GM23338 (cell line): Measurements from ENCODE around the gene SYK. TPM values are rescaled to one million over a fixed set of nuclear protein-coding genes. Genes with fewer than 3 reads are reported as not detected.

ENCODE experiments used
- ATAC-seq: fragments of 200-7000 bp; cut with Tn5 transposase; 3 replicates; pipeline ENCODE4 v1.9.1; 2020
- DNase-seq: peaks from one replicate; pipeline ENCODE4 v3.0.0-alpha.2; 2015; ENCODE audit warnings: low spot score
- H2AFZ ChIP-seq: fragments of 200-600 bp; sonication (generic); 2 replicates; pipeline ENCODE4 v1.8.0; 2016; ENCODE audit warnings: antibody characterized with exemption, mild to moderate bottlenecking, moderate library complexity
- H3F3A ChIP-seq: fragments of 200-600 bp; sonication (generic); replicated peaks from 2 replicates; pipeline ENCODE4 v1.8.0; 2017; ENCODE audit warnings: antibody characterized with exemption, mixed run types, low read depth
- H3K27ac ChIP-seq: fragments of 200-600 bp; sonication (generic); 2 replicates; pipeline ENCODE4 v1.6.1; 2016; ENCODE audit warnings: low read depth
- H3K27me3 ChIP-seq: fragments of 200-600 bp; sonication (generic); 2 replicates; pipeline ENCODE4 v1.8.0; 2016; ENCODE audit warnings: mild to moderate bottlenecking, mixed run types, moderate library complexity; ENCODE audit not compliant: insufficient read depth
- H3K36me3 ChIP-seq: fragments of 200-600 bp; sonication (generic); 2 replicates; pipeline ENCODE4 v1.8.0; 2016; ENCODE audit warnings: mild to moderate bottlenecking; ENCODE audit not compliant: insufficient read depth
- H3K4me1 ChIP-seq: fragments of 200-600 bp; sonication (generic); 2 replicates; pipeline ENCODE4 v1.8.0; 2016; ENCODE audit warnings: mild to moderate bottlenecking, moderate library complexity; ENCODE audit not compliant: insufficient read depth
- H3K4me2 ChIP-seq: fragments of 200-600 bp; sonication (generic); 2 replicates; pipeline ENCODE4 v1.7.1; 2017; ENCODE audit warnings: mixed run types
- H3K4me3 ChIP-seq: fragments of 200-600 bp; sonication (generic); 2 replicates; pipeline ENCODE4 v1.6.1; 2016; ENCODE audit warnings: mixed run types
- H3K79me2 ChIP-seq: fragments of 200-600 bp; sonication (generic); replicated peaks from 2 replicates; pipeline ENCODE4 v1.8.0; 2017; ENCODE audit warnings: mild to moderate bottlenecking; ENCODE audit not compliant: insufficient read depth
- H3K9me2 ChIP-seq: fragments of 200-600 bp; sonication (generic); 2 replicates; pipeline ENCODE4 v1.8.0; 2017; ENCODE audit not compliant: insufficient read depth
- H4K20me1 ChIP-seq: fragments of 200-600 bp; sonication (generic); replicated peaks from 2 replicates; pipeline ENCODE4 v1.8.0; 2017; ENCODE audit warnings: mild to moderate bottlenecking; ENCODE audit not compliant: insufficient read depth
- H3K27ac Mint-ChIP-seq: 2 replicates; pipeline ENCODE4 v1.8.0; 2020; ENCODE audit warnings: inconsistent platforms, mild to moderate bottlenecking, moderate library complexity, mixed read lengths
- H3K27me3 Mint-ChIP-seq: 3 replicates; pipeline ENCODE4 v1.8.0; 2022; ENCODE audit warnings: low read depth, mild to moderate bottlenecking, moderate library complexity, mixed read lengths, inconsistent platforms; ENCODE audit not compliant: insufficient read depth, poor library complexity
- H3K36me3 Mint-ChIP-seq: 3 replicates; pipeline ENCODE4 v1.8.0; 2021; ENCODE audit warnings: low read depth, mild to moderate bottlenecking, inconsistent platforms, moderate library complexity, mixed read lengths
- H3K4me1 Mint-ChIP-seq: 3 replicates; pipeline ENCODE4 v1.8.0; 2020; ENCODE audit warnings: mild to moderate bottlenecking, inconsistent platforms, mixed read lengths
- H3K4me3 Mint-ChIP-seq: 3 replicates; pipeline ENCODE4 v1.8.0; 2021; ENCODE audit warnings: moderate library complexity, mild to moderate bottlenecking, inconsistent platforms, mixed read lengths
- H3K9me3 Mint-ChIP-seq: 3 replicates; pipeline ENCODE4 v1.8.0; 2020; ENCODE audit warnings: moderate library complexity, mild to moderate bottlenecking, inconsistent platforms, mixed read lengths
- EZH2 ChIP-seq: fragments of 200-600 bp; sonication (generic); IDR thresholded peaks from one replicate; pipeline ENCODE4 v1.8.0; 2017; ENCODE audit warnings: antibody characterized with exemption, mild to moderate bottlenecking, low read depth; ENCODE audit not compliant: unreplicated experiment
- JUNB ChIP-seq: IDR thresholded peaks from one replicate; pipeline ENCODE4 v1.6.1; 2016; ENCODE audit warnings: antibody characterized with exemption; ENCODE audit not compliant: unreplicated experiment
- REST ChIP-seq: IDR thresholded peaks from one replicate; pipeline ENCODE4 v1.6.1; 2018; ENCODE audit warnings: antibody characterized with exemption; ENCODE audit not compliant: unreplicated experiment
- ZNF331 ChIP-seq: fragments of 250-450 bp; sonication (Bioruptor Pico); IDR thresholded peaks from 2 replicates; pipeline ENCODE4 v1.5.0; 2020; ENCODE audit warnings: low read depth, mild to moderate bottlenecking, moderate library complexity
- polyA plus RNA-seq: library from polyadenylated mRNA; unstranded; fragments of >200 nt; fragmentation: Nextera tagmentation; extraction: Ambion mirVana; gene quantifications from 2 replicates; pipeline ENCODE4 v1.2.1, GENCODE V29; 2016
- total RNA-seq: library from RNA; depleted of rRNA; stranded (reverse); fragments of >200 nt; shearing (Covaris generic); gene quantifications from 2 replicates; pipeline ENCODE4 v1.2.3, GENCODE V29; 2014
- TF ChIP-seq, protein P1 (sequence below): IDR thresholded peaks from 2 replicates; pipeline ENCODE4 v1.6.1; 2016; ENCODE audit warnings: antibody characterized with exemption
- TF ChIP-seq, protein P2 (sequence below): fragments of 250-450 bp; sonication (Bioruptor Pico); IDR thresholded peaks from 2 replicates; pipeline ENCODE4 v1.5.0; 2020; ENCODE audit warnings: mild to moderate bottlenecking, moderate library complexity

The SYK gene
- total and polyA plus RNA-seq, 2 experiments from 2014 or later = 1.5 to 5.8 TPM

- no peak overlapping the region for H3K4me3 ChIP-seq
These were observed 30.7 kb upstream of the SYK start for GRCh38 chr9:90770927-90771326.

More at GRCh38 chr9:90770927-90771326, 30.7 kb upstream of the SYK start:
- ATAC-seq (no peak), DNase-seq (no peak)
- Mint-ChIP-seq H3K27ac (no peak overlapping the region), H3K4me1 (no peaks in the 10 kb centered on the region), H3K27me3 (peaks cover 2% of the 10 kb centered on the region), H3K4me3 (no peak overlapping the region), H3K9me3 (peaks cover 46% of the 10 kb centered on the region), H3K36me3 (peaks cover 26% of the 10 kb centered on the region)
- no peaks in the 10 kb centered on the region for H3K79me2 ChIP-seq
- H3K27me3 ChIP-seq = no peaks in the 10 kb centered on the region
- H3K36me3 ChIP-seq = no peaks in the 10 kb centered on the region; the same call in 1 of the 2 replicates
- no peaks in the 10 kb centered on the region for H4K20me1 ChIP-seq
- TF ChIP-seq EZH2 (no peak), JUNB (no peak), REST (no peak), ZNF331 (CRISPR knock-in tag) (no peak)
- TF ChIP-seq, protein P1, sequence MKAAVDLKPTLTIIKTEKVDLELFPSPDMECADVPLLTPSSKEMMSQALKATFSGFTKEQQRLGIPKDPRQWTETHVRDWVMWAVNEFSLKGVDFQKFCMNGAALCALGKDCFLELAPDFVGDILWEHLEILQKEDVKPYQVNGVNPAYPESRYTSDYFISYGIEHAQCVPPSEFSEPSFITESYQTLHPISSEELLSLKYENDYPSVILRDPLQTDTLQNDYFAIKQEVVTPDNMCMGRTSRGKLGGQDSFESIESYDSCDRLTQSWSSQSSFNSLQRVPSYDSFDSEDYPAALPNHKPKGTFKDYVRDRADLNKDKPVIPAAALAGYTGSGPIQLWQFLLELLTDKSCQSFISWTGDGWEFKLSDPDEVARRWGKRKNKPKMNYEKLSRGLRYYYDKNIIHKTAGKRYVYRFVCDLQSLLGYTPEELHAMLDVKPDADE = no peak
- TF ChIP-seq, protein P2, sequence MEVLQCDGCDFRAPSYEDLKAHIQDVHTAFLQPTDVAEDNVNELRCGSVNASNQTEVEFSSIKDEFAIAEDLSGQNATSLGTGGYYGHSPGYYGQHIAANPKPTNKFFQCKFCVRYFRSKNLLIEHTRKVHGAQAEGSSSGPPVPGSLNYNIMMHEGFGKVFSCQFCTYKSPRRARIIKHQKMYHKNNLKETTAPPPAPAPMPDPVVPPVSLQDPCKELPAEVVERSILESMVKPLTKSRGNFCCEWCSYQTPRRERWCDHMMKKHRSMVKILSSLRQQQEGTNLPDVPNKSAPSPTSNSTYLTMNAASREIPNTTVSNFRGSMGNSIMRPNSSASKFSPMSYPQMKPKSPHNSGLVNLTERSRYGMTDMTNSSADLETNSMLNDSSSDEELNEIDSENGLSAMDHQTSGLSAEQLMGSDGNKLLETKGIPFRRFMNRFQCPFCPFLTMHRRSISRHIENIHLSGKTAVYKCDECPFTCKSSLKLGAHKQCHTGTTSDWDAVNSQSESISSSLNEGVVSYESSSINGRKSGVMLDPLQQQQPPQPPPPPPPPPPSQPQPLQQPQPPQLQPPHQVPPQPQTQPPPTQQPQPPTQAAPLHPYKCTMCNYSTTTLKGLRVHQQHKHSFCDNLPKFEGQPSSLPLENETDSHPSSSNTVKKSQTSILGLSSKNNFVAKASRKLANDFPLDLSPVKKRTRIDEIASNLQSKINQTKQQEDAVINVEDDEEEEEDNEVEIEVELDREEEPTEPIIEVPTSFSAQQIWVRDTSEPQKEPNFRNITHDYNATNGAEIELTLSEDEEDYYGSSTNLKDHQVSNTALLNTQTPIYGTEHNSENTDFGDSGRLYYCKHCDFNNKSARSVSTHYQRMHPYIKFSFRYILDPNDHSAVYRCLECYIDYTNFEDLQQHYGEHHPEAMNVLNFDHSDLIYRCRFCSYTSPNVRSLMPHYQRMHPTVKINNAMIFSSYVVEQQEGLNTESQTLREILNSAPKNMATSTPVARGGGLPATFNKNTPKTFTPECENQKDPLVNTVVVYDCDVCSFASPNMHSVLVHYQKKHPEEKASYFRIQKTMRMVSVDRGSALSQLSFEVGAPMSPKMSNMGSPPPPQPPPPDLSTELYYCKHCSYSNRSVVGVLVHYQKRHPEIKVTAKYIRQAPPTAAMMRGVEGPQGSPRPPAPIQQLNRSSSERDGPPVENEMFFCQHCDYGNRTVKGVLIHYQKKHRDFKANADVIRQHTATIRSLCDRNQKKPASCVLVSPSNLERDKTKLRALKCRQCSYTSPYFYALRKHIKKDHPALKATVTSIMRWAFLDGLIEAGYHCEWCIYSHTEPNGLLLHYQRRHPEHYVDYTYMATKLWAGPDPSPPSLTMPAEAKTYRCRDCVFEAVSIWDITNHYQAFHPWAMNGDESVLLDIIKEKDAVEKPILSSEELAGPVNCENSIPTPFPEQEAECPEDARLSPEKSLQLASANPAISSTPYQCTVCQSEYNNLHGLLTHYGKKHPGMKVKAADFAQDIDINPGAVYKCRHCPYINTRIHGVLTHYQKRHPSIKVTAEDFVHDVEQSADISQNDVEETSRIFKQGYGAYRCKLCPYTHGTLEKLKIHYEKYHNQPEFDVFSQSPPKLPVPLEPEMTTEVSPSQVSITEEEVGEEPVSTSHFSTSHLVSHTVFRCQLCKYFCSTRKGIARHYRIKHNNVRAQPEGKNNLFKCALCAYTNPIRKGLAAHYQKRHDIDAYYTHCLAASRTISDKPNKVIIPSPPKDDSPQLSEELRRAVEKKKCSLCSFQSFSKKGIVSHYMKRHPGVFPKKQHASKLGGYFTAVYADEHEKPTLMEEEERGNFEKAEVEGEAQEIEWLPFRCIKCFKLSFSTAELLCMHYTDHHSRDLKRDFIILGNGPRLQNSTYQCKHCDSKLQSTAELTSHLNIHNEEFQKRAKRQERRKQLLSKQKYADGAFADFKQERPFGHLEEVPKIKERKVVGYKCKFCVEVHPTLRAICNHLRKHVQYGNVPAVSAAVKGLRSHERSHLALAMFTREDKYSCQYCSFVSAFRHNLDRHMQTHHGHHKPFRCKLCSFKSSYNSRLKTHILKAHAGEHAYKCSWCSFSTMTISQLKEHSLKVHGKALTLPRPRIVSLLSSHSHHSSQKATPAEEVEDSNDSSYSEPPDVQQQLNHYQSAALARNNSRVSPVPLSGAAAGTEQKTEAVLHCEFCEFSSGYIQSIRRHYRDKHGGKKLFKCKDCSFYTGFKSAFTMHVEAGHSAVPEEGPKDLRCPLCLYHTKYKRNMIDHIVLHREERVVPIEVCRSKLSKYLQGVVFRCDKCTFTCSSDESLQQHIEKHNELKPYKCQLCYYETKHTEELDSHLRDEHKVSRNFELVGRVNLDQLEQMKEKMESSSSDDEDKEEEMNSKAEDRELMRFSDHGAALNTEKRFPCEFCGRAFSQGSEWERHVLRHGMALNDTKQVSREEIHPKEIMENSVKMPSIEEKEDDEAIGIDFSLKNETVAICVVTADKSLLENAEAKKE (CRISPR knock-in tag) = no peak
- no peaks in the 10 kb centered on the region for H3K9me2 ChIP-seq
- no peak overlapping the region for H3K27ac ChIP-seq
- no peaks in the 10 kb centered on the region for H3K4me1 ChIP-seq
- no peak overlapping the region for H2AFZ ChIP-seq
- no peaks in the 10 kb centered on the region for H3F3A ChIP-seq
- no peak overlapping the region for H3K4me2 ChIP-seq
